ENCODE results near the gene SERAC1.
A peak's percentile ranks its signal among the peaks of the same experiment; 100 is the strongest.

SERAC1 gene

DNA sequence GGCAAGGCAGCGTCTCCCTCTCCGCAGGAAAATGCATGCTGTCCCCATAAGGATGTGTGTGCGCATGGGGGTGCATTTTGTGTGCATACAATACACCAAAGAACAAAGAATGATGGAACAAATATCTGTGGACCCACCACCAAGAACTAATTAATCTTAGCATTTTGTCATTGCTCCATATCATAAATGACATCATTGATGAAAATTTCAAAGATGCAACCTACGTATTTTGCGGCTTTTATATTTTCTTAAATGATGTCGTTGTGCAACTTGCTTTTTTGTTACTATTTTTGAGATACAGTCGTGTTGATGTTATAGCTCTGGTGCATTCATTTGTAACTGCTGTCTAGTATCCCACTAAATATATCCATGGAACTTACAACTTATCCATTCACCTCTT, 89.7 kb downstream of the SERAC1 start:
- DNase-seq (ENCODE audit: low read depth) = no peak

DNA sequence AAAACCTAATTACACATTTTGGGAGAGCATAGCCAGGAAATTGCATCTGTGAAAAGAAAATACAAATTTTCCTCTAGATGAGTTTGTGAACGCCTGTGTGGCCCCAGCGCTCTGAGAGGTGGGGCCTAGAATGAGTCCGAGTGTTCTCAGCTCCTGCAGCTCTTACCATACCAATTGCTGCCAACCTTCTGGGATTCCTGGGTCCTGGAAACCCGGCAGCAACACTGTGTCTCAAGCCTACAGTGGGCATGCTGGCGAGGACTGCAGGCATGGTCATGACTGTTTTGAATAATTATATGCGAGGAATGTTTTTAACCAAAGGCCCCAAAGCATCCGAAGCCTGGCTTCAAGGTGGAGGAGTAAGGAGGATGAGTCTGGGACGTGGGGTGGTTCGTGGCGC, 90.4 kb downstream of the SERAC1 start:
- no peak for DNase-seq (ENCODE audit: low read depth)

DNA sequence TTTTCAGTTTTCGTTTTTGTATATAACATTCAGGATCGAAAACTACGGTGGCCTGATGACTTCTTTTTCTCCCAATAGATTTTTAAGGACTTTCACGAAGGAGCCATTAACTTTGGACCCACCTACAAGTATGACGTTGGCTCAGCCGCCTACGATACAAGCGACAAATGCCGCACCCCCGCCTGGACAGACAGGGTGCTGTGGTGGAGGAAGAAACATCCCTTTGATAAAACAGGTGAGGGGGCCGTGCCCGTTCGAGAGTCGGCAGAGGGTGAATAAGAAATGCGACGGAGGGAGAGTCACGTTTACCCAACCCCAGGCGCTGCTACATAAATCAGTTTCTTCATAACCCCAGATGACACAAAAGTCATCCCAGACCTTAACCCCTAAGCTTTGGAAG, 91.5 kb downstream of the SERAC1 start:
- DNase-seq (ENCODE audit: low read depth) = no peak

DNA sequence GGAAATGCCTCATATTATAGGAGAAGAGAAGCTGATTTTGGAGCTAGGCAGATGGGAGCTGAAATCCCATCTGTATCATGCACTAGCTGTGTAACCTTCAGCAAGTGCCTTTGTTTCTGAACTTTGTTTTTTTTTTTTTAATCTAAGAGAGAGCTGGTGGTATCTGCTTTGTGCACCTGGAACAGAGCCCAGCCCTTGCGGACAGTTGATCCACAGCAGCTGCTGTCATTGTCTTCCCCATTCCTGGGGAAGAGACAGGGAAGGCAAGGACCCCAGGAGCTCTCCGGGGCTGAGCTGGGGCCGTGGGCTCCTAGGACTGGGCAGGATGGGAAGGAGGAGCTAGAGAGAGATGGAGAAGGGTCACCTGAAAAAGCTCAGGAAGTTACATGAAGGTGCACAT, 94.3 kb downstream of the SERAC1 start:
- no peak for DNase-seq (ENCODE audit: low read depth)

DNA sequence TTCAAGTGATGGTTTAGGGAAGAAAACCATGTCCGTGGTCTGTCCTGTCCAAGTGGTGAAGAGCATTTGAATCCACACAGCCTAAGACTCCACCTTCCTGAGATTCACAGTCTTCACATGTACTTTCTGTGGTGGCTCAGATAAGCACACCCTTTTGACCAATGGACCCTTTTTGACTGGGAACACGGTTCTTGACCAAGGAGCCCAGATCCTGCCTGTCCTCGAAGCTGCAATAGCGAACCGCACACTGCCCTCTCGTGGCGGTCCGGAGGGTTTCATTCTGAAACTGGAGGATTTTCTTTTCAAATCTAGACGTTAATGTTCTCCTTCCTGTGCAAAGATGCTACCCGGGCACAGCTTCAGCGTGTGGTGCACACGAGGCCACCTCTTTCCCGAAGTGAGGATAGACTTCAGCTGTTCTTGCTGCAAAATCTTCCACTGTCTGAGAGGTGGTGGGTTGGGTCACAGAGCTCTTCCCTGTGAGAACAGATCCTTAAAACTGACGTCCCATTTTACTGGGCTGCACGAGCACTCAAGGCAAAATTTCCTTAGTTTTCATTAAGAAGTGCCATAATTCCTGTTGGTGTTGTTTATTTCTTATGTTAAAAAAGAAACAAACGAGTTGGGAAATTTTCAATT, 95.9 kb downstream of the SERAC1 start:
- DNase-seq (ENCODE audit: low read depth) = peak; percentile 36

DNA sequence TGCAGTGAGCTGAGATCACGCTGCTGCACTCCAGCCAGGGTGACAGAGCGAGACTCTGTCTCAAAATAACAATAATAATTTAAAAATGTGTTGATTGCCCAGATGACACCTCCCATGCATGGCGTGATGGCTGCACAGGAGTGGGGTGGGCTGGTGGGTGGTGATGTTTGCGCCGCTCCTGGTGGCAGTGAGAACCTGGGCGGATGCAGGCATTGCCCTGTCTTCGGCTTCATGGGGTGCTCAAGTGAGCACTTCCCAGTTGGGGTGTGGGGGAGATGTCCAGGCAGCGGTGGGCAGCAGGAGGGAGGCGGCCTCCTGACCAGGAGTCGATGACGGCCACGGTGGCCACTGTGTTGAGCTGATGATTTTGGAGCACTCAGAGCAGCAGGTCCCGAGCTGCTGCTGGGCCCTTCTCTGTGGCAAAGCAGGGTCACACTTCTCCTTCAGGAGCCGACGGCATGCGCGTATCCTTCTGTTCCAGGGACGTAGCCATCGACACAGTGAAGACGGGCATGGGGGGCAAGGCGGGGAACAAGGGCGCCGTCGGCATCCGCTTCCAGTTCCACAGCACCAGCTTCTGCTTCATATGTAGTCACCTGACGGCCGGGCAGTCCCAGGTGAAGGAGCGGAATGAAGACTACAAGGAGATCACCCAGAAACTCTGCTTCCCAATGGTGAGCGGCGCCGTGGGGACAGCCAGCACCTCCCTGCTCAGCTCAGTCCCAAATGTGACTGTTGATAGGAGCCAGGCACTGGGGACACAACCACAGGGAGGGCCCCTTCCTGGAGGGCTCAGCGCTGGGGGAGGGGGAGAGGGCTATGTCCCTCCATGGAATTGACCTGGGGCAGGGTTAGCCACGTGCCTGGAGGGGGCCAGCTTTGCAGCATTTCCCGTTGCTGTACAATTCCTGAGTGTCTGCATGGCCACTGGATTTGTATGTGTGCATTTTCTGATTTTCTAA, 96.7 kb downstream of the SERAC1 start:
- no peak for DNase-seq (ENCODE audit: low read depth)

DNA sequence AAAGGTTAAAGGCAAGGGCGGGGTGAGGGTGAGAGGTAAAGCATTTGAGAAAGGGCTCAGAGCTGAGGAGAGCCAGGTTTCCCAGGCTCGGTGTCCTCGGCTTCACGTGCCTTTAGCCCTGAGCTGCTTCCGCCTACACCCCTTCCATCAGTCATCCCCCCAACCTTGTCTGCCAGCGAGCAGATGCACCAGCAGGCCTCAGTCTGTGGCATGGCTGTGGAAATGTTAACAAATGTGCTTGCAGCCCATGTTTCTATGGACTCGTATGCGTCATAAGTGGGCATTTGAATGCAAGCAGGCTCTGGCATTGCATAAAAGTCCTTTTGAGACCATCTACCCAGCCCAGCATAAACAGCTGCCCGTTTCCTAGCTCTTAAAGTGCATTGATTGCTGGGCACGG, 97.5 kb downstream of the SERAC1 start:
- DNase-seq (ENCODE audit: low read depth) = no peak

DNA sequence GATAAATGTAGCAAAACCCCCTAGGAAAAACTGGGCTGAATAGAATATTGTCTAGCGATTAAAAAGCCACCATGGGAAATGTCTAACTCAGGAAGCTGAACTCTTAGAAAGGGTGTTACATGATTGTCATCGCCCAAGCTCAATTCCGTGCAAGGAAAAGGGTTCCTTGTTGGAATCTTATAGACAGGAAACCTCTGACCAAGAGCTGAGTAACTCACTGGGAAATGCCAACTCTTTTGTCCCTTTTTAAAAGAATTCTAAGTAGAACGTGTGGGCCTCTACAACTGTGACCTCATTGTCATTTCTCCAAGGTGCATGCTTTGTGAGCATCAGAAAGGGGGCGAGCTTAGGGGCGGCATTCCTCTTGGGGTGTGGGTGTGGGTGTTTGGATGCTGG, 98.3 kb downstream of the SERAC1 start:
- DNase-seq (ENCODE audit: low read depth) = no peak

DNA sequence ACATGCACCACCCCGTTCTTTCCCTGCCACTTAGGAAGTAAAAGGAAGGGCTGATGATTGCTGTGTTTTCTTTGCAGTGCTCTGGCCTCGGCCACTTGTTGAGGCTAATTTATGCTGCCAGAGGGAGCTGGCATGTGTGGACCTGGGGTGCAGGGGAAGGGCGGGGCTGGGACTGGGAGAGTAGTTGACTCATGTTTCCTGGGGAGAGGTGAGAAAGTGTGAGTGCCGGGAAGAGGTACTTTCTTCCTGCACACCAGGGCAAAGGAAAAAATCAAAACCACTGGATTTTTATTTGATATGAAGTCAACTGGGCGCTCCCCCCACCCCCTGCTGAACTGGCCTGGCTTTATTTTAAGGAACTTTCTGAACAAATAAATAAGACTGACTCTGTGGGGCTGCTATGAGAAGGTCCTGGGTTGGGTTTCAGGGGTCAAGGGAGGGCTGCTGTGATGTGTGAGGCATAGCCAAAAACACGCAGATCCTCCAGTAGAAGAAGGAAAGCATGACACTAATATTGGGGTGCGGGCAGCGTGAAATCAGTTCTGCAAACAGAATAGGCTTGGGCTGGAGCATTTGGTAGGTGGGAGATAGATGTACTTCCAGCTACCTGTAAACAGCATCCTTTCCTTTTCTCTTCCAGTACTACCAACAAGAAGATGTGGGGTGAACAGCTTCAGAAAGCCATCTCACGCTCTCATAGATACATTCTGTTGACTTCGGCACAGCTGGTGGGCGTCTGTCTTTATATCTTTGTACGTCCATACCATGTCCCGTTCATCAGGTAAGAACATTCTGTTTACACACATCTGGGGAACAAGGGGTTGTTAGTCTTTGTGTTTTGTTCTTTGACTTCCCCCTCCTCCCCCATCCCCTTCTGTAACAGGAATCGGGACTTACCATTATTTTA, 98.9 kb downstream of the SERAC1 start:
- DNase-seq (ENCODE audit: low read depth) = no peak

DNA sequence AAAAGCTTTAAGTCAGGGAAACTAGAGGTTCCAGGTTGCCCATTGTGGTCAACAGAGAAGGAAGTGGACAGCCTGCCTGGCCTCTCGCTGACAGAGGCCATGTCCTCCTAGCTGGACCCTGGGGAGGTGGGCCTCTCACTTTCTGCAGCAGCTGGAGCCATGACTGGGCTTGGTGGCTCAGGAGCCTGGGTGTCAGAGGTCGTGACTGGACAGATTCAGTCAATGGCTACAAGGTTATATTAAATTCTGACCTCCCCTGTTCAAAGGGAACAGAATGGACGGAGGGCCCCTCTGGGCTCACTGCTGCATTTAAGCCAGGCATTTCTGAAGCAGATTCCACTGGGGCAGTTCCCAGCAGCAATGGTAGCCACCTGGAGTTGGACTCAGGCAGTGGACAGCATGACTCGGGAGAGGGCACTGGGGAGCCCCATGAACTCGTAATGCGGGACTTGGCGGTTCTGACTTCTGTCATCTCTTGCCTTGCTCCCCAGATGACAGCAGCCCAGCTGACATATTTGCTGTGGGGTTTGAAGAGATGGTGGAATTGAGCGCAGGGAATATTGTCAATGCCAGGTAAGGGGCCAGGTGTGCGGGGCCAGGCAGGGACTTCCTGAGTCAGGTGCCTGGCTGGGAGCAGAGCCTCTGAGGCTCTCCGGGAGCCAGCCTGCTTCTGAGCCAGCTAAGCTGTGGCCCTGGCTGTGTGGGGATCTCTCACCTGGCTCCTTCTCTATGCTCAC, 99.7 kb downstream of the SERAC1 start:
- no peak for DNase-seq (ENCODE audit: low read depth)

DNA sequence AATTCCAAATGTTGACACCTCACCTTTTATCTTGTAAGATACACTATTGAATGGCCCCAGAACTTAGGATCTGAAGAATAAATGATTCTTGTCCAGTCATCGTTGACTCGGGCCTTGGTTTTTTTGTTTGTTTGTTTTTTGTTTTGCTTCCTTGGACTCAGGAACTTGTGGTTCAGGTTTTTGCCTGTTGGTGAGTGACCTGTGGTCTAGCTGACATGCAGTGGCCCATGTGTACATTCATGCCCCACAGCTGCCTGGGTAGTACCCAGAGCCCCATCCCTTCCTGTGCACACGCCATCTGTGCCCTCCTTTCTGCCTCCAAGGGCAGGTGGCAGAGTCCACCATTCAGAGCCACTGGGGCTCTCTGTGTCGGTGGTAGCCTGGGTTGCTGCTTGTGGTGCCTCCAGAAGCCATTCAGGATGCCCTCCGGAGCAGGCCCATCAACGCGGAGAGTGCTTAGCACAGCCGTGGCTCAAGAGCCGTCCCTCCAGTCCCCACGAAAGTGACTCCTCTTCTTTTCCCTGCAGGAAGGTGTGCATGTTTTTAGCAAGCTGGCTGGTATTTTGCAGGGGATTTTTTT, 100.5 kb downstream of the SERAC1 start:
- no peak for DNase-seq (ENCODE audit: low read depth)

DNA sequence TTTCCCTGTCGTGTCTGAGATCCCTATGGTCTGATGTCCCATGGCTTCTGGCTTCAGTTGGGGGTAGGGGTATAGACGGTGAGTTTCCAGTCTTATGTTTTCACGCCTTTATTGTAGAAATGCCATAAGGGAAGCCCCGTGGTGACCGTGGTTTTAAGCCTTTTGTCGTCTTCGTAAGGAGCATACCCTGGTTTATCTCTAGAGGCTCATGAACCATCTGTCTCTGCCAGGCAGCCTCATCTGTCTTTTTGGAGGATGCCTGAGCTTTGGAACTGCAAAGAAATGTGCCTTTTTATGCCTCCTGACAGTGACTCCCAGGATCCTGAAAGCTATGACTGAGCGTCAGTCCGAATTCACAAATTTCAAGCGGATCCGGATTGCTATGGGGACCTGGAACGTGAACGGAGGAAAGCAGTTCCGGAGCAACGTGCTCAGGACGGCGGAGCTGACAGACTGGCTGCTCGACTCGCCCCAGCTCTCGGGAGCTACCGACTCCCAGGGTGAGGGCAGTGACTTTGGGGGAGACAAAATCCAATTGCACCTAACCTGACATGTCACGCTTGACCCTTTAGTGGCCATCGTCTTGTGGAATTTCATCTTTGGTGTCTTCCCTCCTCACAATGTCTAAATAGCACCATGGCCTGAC, 101.8 kb downstream of the SERAC1 start:
- DNase-seq (ENCODE audit: low read depth) = no peak

DNA sequence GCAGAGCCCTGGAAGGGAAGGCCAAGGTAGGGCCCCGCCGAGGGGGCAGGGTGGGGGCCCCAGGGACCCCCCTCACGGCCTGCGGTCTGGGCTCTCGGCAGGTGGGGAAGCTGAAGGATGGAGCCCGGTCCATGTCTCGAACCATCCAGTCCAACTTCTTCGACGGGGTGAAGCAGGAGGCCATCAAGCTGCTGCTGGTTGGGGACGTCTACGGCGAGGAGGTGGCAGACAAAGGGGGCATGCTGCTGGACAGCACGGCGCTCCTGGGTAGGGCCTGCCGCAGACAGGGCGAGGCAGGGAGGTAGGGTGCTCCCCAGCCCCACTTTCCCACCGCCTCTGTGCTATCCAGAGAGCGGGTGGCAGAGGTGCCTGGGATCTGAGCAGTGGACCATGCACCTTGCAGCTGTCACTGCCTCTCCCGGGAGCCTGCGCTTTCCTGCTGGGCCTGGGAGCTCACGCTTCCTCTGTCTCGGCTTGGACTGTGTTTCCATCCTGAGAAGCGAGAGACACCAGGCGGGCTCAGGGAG, 103.3 kb downstream of the SERAC1 start:
- no peak for DNase-seq (ENCODE audit: low read depth)

DNA sequence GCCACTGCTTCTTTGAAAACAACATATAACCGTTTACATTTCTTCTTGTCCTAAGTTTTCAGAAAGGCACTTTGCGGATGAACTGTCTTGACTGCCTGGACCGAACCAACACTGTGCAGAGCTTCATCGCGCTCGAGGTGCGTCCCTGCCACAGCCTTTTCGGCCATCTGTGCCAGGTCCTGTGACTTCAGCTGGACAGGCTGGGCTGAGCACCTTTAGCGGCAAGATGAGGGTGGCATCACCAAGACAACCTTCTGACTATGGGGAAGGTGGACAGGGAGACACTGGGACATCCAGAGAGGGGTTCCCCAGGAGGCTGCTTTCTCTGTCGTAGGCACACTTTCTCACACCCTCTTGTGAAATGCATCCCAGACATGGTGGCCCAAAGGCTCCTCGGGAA, 104.3 kb downstream of the SERAC1 start:
- DNase-seq (ENCODE audit: low read depth) = no peak

DNA sequence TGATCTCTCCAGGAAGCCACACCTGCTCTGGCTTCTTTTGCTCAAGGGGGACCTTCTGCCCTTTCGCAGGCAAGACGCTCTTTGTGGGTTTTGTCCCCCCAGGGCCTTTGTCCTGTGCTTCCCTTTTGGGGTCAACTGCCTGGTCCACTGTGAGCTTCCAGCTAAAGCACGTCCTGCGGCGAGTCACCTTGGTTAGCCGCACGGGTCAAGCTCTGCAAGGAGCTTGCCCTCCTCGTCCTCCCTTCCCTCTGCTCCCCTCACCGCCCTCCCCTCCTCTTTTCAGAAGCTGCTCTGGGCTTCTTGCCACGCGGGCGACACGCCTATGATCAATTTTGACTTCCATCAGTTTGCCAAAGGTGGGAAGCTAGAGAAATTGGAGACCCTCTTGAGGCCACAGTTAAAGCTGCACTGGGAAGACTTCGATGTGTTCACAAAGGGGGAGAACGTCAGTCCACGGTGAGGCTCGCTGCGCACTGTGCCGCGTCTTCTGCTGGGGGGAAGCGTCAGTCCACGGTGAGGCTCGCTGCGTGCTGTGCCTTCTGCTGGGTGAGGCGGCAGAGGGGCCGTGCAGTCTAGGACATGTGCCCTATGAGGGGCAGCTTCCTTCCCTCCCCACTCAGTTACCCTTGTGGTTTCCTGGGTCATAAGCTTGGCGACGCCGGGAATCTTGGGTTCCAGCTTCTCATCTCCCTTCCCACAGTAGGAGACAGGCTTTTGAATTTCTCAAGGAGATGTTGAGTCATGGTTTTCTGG, 106.2 kb downstream of the SERAC1 start:
- DNase-seq (ENCODE audit: low read depth) = no peak

DNA sequence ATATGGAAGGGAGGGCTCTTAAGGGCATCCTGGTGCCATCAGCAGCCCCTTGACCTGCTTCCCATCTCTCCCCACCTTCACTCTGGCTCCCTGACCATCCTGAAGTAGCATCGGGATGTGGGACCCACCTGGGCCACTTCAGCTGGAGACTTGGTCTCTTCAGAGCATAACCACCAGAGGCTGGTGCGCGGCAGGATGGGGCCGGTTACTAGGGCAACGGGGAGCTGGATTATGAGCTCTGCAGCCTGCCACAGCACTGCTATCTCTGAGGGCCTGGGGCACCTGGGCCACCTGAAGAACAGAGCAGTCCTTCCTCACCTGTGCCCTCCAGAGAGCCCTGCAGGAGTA, 106.7 kb downstream of the SERAC1 start:
- no peak for DNase-seq (ENCODE audit: low read depth)

DNA sequence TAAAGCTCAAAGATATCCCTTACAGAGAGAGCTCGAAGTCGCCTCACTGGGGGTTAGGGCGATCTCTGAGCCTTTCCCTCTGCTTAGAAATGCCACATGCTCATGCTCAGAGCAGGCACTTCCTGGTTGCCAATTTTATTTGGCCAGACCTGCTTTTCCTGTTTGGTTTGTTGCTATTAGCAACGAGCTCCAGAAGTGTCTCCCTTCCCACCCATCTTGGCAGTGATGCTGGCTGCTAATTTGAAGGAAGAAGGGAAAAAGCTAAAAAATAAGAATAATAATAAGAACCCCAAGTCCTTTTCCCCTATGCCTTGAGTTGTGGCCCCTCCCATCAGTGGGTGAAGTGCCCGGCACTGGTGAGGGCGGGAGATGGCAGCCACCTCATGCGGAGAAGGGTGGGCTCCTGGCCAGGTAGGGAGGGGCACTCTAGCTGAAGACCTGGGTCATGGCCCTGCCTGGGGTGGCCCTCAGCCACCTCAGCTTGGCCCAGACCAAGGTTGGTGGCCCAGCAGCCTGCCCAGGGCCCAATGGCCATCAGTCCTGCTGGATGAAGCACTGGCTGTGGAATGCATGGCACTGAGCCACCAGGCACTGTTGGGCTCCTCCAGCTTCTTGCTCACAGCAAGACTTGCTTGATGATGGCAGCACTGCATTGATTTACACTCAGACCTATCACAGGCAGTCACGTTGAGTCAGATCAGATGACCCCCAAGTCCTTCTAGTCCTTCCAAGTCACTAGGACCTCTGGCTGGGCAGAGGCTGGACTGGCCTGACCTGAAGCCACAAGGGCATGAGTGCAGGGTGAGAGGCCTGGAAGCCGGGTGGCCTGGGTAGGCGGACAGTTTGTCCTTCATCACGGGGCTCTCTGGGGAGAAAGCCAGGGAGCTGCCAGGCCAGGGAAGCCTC, 107.4 kb downstream of the SERAC1 start:
- no peak for DNase-seq (ENCODE audit: low read depth)

Data from stimulated activated CD8-positive, alpha-beta memory T cell treated with anti-CD3 and anti-CD28 coated beads, Interleukin-12 subunit alpha, Interleukin-12 subunit beta, amount 100 ng/mL, for 4 hours (primary cell).